GM18870 (cell line): ENCODE data around the gene ARHGEF9.
"Not testable (repeated sequence)": the region's sequence is repeated elsewhere in the genome, so short reads cannot be mapped to it uniquely, and the experiment has no call there.

Experiments used
- ATAC-seq: cut with Tn5 transposase; IDR thresholded peaks from one replicate; pipeline ENCODE4 v1.9.1; 2021; ENCODE audit warnings: moderate library complexity; ENCODE audit not compliant: unreplicated experiment

ARHGEF9 gene

GRCh38 chrX:63784902-63785707 lies at the start of gene ARHGEF9:
ARHGEF9 (minus strand) TSS chrX:63785214; CDS start chrX:63785145, 69 bp downstream.
- ATAC-seq, result no peak

DNA sequence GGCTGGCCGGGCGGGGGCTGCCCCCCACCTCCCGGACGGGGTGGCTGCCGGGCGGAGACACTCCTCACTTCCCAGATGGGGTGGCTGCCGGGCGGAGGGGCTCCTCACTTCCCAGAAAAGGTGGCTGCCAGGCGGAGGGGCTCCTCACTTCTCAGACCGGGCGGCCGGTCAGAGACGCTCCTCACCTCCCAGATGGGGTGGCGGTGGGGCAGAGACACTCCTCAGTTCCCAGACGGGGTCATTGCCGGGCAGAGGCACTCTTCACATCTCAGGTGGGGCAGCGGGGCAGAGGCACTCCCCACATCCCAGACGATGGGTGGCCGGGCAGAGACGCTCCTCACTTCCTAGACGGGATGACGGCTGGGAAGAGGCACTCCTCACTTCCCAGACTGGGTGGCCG lies 40.4 kb upstream of the ARHGEF9 start:
- ATAC-seq, result not testable (repeated sequence)

DNA sequence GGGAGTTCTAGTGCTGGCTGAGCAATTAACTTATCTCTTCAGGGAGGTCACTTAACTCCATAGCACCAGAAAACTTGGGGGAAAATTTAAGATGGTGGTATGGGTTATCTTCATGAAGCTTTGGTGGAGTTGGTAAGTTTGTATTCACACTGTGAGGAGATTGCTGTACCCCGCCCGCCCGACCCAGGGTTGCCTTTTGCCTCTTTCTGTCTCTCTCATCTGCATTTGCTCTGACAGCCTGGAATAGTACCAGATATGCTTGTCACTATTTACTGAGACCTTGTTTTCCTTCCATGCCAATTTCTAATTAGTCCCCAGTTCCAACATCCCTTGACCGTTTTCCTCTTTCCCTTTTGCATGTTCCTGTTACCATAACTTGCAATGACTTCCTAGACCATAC lies 33.1 kb upstream of the ARHGEF9 start:
- no peak for ATAC-seq

DNA sequence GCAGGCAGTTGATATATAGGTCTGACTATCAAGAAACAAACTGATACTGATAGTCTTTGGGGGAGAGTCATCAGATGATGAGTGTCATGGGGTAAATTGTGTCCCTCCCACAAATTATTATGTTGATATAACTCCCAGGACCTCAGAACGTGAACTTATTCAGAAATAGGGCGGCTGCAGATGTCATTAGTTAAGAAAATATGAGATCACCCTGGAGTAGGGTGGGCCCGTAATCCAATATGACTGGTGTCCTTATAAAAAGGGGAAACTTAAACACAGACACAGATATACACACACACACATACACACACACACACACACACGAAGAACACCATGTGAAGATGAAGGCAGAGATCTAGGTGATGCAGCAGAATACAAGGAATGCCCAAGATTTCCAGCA lies 32.7 kb upstream of the ARHGEF9 start:
- no peak for ATAC-seq

GRCh38 chrX:63812823-63813222 lies 27.8 kb upstream of the ARHGEF9 start:
- no peak for ATAC-seq

- ATAC-seq, result no peak
Measured at GRCh38 chrX:63810746-63811145, 25.7 kb upstream of the ARHGEF9 start.

DNA sequence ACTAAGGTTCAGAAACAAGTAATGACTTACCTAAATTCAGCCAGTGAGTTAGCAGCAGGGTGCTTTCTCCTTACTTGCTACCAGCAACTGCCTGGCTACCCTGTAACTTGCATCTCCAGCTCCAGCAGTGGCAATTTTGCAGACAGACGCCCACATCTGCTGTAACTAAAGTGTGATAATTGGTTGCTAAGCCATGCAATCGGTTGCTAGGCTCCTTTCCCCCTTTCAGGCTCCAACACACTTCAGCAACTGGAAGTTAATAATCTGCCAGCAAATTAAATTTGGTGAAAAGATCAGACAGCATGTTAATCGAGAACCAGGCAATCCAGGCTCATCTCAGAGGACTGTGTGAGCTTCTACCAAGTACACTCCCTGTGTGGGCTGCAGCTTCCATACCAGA lies 24.2 kb upstream of the ARHGEF9 start:
- ATAC-seq, result no peak

- ATAC-seq, result not testable (repeated sequence)
Measured at GRCh38 chrX:63795406-63795805, 10.4 kb upstream of the ARHGEF9 start.

- no peak for ATAC-seq
Measured at GRCh38 chrX:63785708-63786040, 660 bp upstream of the ARHGEF9 start.

DNA sequence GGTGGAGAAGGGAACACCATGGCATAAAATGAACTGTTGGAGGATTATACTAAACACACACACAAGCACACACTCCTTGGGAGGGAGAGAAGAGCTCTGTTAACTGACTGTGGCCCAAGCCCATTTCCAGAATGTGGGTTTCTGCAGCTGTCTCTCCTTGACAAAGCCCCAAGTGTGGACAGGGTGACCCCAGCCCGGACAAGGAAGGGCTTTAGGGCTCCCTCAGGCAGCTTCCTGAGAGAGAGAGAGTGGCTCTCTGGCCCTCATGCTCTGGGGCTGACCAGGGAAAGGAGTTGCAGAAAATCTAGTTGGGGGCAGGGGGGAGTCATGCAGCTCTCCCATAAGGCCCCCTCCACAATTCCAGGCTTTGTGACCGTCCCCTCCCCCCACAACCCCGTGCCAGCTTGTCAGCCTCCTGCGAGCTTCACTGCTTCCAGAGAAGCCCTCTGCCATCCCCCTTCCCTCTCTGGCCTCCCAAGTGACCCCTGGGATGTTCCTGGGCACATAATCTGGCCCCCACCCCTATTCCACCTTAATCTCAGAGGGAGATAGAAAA lies 590 bp downstream of the ARHGEF9 start:
- no peak for ATAC-seq

GRCh38 chrX:63782515-63782914 lies 2.5 kb downstream of the ARHGEF9 start:
- ATAC-seq, result no peak

GRCh38 chrX:63768760-63769159 lies 16.3 kb downstream of the ARHGEF9 start:
- no peak for ATAC-seq

DNA sequence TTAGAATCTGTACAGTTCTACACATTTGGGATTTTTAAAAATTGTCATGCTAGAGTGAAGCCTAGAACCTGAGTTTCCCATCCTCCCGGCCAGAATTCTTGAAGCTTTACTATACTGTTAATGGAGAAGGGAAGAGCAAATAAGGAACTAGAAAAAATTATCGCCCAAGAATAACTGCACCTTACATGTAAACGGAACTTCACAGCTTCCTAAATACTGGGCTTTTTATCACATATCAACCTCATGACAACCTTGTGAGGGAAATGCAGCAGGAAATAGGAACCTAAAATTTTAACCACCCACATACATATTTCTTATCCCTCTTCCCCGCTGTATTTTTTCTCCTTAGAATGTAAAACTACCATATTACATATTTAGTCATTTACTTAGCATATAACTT lies 19.3 kb downstream of the ARHGEF9 start:
- no peak for ATAC-seq

DNA sequence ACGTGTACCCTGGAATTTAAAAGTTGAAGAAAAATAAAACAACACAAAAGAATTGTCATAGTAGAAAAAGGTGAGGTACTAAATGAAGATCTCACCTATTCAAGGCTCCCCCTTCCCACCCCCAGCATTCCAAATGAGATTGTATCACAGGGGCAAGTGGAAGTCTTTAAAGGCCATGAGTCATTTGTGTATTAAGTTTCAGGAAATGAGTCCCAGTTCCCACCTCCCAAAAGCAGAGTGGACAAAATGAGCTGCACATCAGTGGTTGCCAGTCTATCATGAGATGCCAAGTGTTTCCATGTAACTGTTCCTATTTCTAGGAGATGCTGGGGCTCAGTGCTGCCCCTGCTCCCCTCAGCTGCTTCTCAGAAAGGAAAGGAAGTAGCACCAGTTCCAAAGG lies 20.1 kb downstream of the ARHGEF9 start:
- ATAC-seq, result no peak

DNA sequence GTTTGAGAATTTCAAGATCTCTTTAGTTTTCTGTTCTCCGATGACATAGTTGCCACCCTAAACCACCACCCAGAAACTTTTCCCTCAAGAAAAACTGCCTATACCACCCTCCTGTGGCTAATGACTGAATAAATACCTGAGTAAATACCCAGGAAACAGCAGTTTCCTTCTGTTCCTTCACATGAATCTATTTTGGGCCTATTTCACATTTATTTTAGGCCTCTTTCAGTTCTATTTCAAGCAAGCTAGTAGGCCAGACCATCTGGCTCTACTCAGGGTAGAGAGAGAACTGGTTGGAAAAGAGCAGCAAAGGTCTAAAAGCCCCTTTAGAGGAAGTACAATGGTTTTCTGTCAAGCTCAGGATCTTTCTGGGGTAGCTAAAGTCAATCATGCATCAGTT lies 23.4 kb downstream of the ARHGEF9 start:
- ATAC-seq, result peak; percentile 80

DNA sequence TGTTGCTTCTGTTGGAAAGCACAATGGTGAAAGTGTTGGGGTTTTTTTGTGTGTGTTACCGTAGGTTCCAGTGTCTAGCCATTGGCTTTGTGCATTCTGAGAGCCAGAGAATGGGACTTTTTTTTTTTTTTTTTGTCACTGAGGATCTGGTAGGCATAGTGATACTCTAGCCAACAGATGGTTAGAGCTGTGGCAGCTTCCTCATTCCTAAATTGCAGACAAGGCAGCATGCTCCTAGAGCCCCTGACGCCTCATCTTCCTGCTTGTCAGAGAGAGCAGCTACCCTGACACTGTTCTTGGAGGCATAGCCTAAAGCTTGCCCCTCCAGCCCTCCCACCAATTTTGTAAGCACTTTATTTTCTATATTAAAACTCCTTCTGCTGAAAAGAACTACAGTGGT lies 27.0 kb downstream of the ARHGEF9 start:
- ATAC-seq, result no peak

DNA sequence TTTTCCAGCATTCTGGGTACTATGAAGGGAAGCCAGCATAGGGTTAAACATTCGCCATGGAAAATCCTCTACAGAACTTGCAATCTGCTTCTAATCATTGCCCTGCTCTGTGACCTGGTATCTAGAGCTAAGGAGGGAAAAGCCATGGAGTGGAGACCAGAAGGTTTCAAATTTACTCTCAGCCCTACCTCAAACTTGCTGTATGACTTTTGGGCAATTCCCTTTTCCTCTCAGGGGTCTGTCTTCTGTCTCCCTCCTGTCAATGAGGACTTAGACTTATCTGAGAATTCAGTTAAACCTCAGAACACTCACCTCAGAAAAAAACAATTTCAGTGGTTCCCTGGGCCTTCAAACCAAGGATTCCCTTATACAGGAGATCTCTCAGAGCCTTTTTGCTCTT lies 29.1 kb downstream of the ARHGEF9 start:
- ATAC-seq, result peak; percentile 40

GRCh38 chrX:63754860-63755579 lies 30.0 kb downstream of the ARHGEF9 start:
- peak; percentile 89 for ATAC-seq

DNA sequence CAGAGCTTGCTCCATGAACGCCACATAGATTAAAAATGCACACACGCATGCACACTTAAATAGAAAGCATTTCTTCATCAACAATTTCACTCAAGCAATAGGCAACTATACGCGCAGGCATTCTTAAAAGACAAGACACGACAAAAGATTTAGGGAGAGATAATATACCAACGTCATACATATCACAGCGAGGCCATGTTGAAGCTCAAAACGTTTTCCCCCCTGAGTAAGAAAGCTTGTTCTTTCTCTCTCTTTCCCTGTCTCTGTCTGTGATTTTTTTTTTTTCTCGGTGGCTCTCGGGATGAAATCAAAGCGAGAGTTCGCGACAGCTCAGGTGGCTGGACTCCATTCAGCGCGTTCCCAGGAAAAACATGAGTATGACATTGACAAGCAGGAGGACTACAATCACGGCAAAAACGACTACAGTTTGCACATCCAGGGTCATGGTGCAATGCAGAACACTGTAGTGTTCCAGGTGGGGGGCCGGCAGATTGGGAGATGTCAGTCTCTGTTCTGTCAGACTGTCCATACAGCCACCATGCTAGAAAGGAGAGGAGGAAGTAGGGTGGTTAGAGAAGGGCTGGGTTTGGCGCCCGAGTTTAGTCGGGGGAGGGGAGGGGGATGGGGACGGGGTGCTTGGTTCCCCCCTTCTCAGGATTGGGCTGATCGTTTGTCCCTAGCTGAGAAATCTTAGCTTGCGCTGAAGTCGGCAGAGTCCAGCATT lies 30.7 kb downstream of the ARHGEF9 start:
- ATAC-seq, result no peak

DNA sequence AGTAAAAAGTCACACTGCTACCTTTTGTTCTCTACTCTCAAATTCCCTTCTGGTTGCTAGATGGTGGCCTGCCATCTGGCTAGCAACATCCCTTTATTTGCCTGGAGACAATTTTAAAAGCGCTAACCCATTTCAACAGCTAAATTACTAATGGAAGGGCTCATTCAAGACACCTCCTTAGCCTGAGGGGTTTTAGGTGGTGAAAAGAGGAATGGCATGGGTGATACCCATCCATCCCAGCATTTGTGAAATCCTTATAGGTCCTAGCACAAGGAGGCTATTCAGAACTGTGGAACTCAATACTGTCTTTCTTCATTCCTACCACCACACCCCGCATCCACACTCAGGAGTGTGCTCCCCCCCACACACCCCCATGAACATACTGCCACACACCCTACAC lies 33.5 kb downstream of the ARHGEF9 start:
- no peak for ATAC-seq

- no peak for ATAC-seq
Measured at GRCh38 chrX:63750811-63751210, 34.2 kb downstream of the ARHGEF9 start.

DNA sequence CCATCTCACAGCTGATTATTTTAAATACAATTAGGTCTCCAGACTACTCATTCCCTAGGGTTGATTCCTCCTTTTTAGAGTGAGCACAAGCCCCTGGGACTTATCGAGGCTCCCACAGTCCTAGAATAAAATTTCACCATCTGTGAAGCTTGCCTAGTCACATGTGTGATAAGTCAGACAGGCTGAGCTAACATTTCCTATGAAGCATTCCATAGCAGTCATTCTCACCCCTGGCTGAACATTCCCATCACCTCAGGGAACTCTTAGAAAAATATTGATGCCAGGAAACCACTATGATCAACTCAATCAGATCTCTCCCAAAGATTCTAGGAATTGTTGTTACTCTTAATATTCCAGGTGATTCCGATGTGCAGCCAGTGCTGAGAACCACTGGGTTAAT lies 37.7 kb downstream of the ARHGEF9 start:
- no peak for ATAC-seq
